ENCODE results near the gene UGT1A6.
"Not testable (repeated sequence)": the region's sequence is repeated elsewhere in the genome, so short reads cannot be mapped to it uniquely, and the experiment has no call there.

The UGT1A6 gene
- total RNA-seq = 0 to 0.07 (median 0) reads per million in 18 experiments

- DNase-seq = no peak
Measured at GRCh38 chr2:233692648-233693047, at the start of gene UGT1A6. UGT1A6 (plus strand) TSS chr2:233692890; CDS start chr2:233693005, 115 bp downstream.

GRCh38 chr2:233643128-233643527, 49.6 kb upstream of the UGT1A6 start:
- no peak for DNase-seq

- DNase-seq = not testable (repeated sequence)
Measured at GRCh38 chr2:233646033-233646432, 46.7 kb upstream of the UGT1A6 start.

- no peak for DNase-seq
Measured at GRCh38 chr2:233650981-233651380, 41.7 kb upstream of the UGT1A6 start.

GRCh38 chr2:233651430-233651829, 41.3 kb upstream of the UGT1A6 start:
- DNase-seq = no peak

- no peak for DNase-seq
Measured at GRCh38 chr2:233654501-233654900, 38.2 kb upstream of the UGT1A6 start.

- DNase-seq = no peak
Measured at GRCh38 chr2:233655043-233655442, 37.6 kb upstream of the UGT1A6 start.

GRCh38 chr2:233655943-233656342, 36.7 kb upstream of the UGT1A6 start:
- not testable (repeated sequence) for DNase-seq

- no peak for DNase-seq
Measured at GRCh38 chr2:233656443-233656842, 36.2 kb upstream of the UGT1A6 start.

GRCh38 chr2:233658610-233659009, 34.1 kb upstream of the UGT1A6 start:
- DNase-seq = no peak

- no peak for DNase-seq
Measured at GRCh38 chr2:233663911-233664310, 28.8 kb upstream of the UGT1A6 start.

GRCh38 chr2:233668605-233669260, 24.0 kb upstream of the UGT1A6 start:
- DNase-seq = no peak

GRCh38 chr2:233671290-233672161, 21.2 kb upstream of the UGT1A6 start, which contains the start of gene UGT1A9:
UGT1A9 (plus strand) TSS chr2:233671898; CDS start chr2:233671935, 37 bp downstream.
- DNase-seq = no peak

GRCh38 chr2:233672886-233673285, 19.8 kb upstream of the UGT1A6 start:
- no peak for DNase-seq

- DNase-seq = no peak
Measured at GRCh38 chr2:233673896-233674295, 18.8 kb upstream of the UGT1A6 start.

- no peak for DNase-seq
Measured at GRCh38 chr2:233674314-233674713, 18.4 kb upstream of the UGT1A6 start.

- no peak for DNase-seq
Measured at GRCh38 chr2:233674995-233675394, 17.7 kb upstream of the UGT1A6 start.

- DNase-seq = no peak
Measured at GRCh38 chr2:233676046-233676445, 16.6 kb upstream of the UGT1A6 start.

- DNase-seq = no peak
Measured at GRCh38 chr2:233679196-233679595, 13.5 kb upstream of the UGT1A6 start.

GRCh38 chr2:233680361-233681045, 12.2 kb upstream of the UGT1A6 start:
- DNase-seq = peak; percentile 34 to 51

- DNase-seq = no peak
Measured at GRCh38 chr2:233681521-233682099, 11.1 kb upstream of the UGT1A6 start, which contains the start of gene UGT1A7. UGT1A7 (plus strand) TSS chr2:233681901; CDS start chr2:233681938, 37 bp downstream.

GRCh38 chr2:233684640-233685039, 8.1 kb upstream of the UGT1A6 start:
- no peak for DNase-seq

GRCh38 chr2:233686928-233687327, 5.8 kb upstream of the UGT1A6 start:
- no peak for DNase-seq
